MCF 10A (cell line): ENCODE data around the gene UFSP1. TPM values are rescaled to one million over a fixed set of nuclear protein-coding genes. Genes with fewer than 3 reads are reported as not detected.

Source experiments
- BruUV-seq: library from RNA; stranded (reverse); fragments of 400-500 nt; replicated peaks from 2 replicates; lab custom pipeline; 2021; lab: Mats Ljungman, UMichigan
- CTCF ChIA-PET: fragments of 300-600 bp; sonication (Branson Sonifier 250); formaldehyde crosslinking; extraction: SDS; loops from one replicate; lab custom pipeline; 2021; ENCODE audit warnings: antibody characterized with exemption, inconsistent platforms; lab: Yijun Ruan, JAX
- POLR2A ChIA-PET: fragments of 300-600, 350-650 bp; sonication (Branson Sonifier 250); formaldehyde crosslinking; extraction: SDS; loops from one replicate; lab custom pipeline; 2020; ENCODE audit warnings: antibody characterized with exemption, inconsistent platforms; lab: Yijun Ruan, JAX
- DNase-seq: peaks from one replicate; pipeline ENCODE4 v3.0.0-alpha.2; 2018; ENCODE audit not compliant: unreplicated experiment
- H3K27ac Mint-ChIP-seq: one replicate; pipeline ENCODE4 v1.8.0; 2022; ENCODE audit warnings: mild to moderate bottlenecking, low read depth, mixed read lengths; ENCODE audit not compliant: unreplicated experiment
- H3K27me3 Mint-ChIP-seq: one replicate; pipeline ENCODE4 v1.8.0; 2022; ENCODE audit warnings: mixed read lengths; ENCODE audit not compliant: insufficient read depth, unreplicated experiment
- H3K36me3 Mint-ChIP-seq: one replicate; pipeline ENCODE4 v1.8.0; 2022; ENCODE audit warnings: mild to moderate bottlenecking, moderate library complexity, mixed read lengths; ENCODE audit not compliant: insufficient read depth, unreplicated experiment
- H3K4me1 Mint-ChIP-seq: one replicate; pipeline ENCODE4 v1.8.0; 2022; ENCODE audit warnings: mixed read lengths; ENCODE audit not compliant: insufficient read depth, unreplicated experiment
- H3K4me3 Mint-ChIP-seq: one replicate; pipeline ENCODE4 v1.8.0; 2022; ENCODE audit warnings: mild to moderate bottlenecking, moderate library complexity, mixed read lengths; ENCODE audit not compliant: unreplicated experiment
- H3K9me3 Mint-ChIP-seq: one replicate; pipeline ENCODE4 v1.8.0; 2022; ENCODE audit warnings: mixed read lengths; ENCODE audit not compliant: unreplicated experiment
- CTCF ChIP-seq: fragments of 200-600 bp; IDR thresholded peaks from one replicate; pipeline ENCODE4 v1.8.0; 2022; ENCODE audit warnings: antibody characterized with exemption, mild to moderate bottlenecking; ENCODE audit not compliant: unreplicated experiment
- intact Hi-C: fragments of 100-400 bp; cut with micrococcal nuclease; formaldehyde crosslinking; loops from 2 replicates; pipeline ENCODE4 v1.14.1; 2022
- total RNA-seq: library from RNA; stranded (reverse); gene quantifications from 2 replicates; pipeline ENCODE4 v1.2.3, GENCODE V29; 2022

Gene UFSP1
- total RNA-seq, 1 experiment from 2014 or later, result 2.8 TPM

DNA sequence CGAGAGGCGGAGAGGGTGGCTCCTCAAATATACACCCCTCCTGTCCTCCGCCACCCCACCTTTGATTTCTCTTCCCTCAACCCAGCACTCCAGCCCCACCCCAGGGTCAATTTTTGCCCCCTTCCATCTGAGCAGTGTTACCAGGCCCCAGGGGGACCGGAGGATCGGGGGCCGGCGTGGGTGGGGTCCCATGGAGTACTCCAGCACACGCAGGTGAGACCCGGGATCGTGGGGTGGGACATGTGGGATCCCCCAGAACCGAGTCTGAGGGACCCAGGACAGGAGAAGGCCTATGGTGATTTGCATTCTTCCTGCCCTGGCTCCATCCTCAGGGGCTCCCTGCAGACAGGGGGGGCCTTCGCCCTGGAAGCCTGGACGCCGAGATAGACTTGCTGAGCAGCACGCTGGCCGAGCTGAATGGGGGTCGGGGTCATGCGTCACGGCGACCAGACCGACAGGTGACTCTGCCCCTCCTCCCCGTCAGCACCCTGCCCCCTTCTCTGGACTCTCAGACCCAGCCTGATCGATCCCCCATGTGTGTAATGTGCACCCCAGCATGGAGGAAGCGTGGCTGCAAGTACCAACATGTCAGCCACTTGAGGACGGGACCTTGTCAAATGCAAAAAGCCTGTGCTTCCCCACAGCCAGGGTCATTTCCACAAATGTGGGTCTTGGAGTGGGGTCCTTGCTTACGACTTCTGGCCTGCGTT, 21.6 kb downstream of the UFSP1 start:
- DNase-seq, result peak; percentile 30
- intact Hi-C loops, result no loop called here
- Mint-ChIP-seq H3K9me3 (no peaks in the 10 kb centered on the region), H3K27ac (peak overlapping the region; percentile 99), H3K4me3 (peak overlapping the region; percentile 85), H3K27me3 (no peaks in the 10 kb centered on the region), H3K4me1 (peaks cover 6% of the 10 kb centered on the region), H3K36me3 (peaks cover 71% of the 10 kb centered on the region)
- no peak for TF ChIP-seq CTCF
- BruUV-seq, result no TSS peak
- ChIA-PET CTCF (no interaction called here), POLR2A (interaction anchor here (1.4 to 2.1 kb wide), 5 partner anchors 8 to 66 kb away, joined by 3 to 25 read pairs (median 11); partner anchors contain the start of genes SLC12A9, SRRT and UFSP1)

- Mint-ChIP-seq H3K36me3 (peaks cover 71% of the 10 kb centered on the region), H3K4me3 (peak within 1 kb of the TSS; percentile 85), H3K27ac (peak within 1 kb of the TSS; percentile 99), H3K9me3 (no peaks in the 10 kb centered on the region), H3K4me1 (peaks cover 6% of the 10 kb centered on the region), H3K27me3 (no peaks in the 10 kb centered on the region)
- TF ChIP-seq CTCF, result no peak
- intact Hi-C loops, result no loop called here
- ChIA-PET CTCF (no interaction called here), POLR2A (interaction anchor here (0.7 to 2.1 kb wide), 15 partner anchors 9 to 1309 kb away, joined by 3 to 25 read pairs (median 3); partner anchors contain the start of genes FBXO24, LRCH4, MOSPD3 and POP7)
- DNase-seq, result peak; percentile 95
- TSS peak; percentile 79 for BruUV-seq
Measured at GRCh38 chr7:100867040-100867775, 22.3 kb downstream of the UFSP1 start, which contains the start of gene TRIP6. Gene TRIP6, plus strand, starts transcription at chr7:100867387. Its CDS starts 111 bp downstream, at chr7:100867498.

- POLR2A ChIA-PET, result interaction anchor here (0.7 to 2.1 kb wide), 15 partner anchors 9 to 1308 kb away, joined by 3 to 25 read pairs (median 3); partner anchors contain the start of genes FBXO24, LRCH4, MOSPD3 and POP7
- CTCF ChIA-PET, result no interaction called here
- Mint-ChIP-seq H3K4me1 (peaks cover 4% of the 10 kb centered on the region), H3K9me3 (no peaks in the 10 kb centered on the region), H3K4me3 (peak overlapping the region; percentile 85), H3K27ac (peak overlapping the region; percentile 99), H3K36me3 (peaks cover 66% of the 10 kb centered on the region), H3K27me3 (no peaks in the 10 kb centered on the region)
- TSS peak; percentile 77 for BruUV-seq
- intact Hi-C loops, result no loop called here
- DNase-seq, result no peak
- TF ChIP-seq CTCF, result no peak
Measured at GRCh38 chr7:100866729-100867039, 22.8 kb downstream of the UFSP1 start.
